ENCODE measurements around the gene NOTCH1. TPM values are rescaled to one million over a fixed set of nuclear protein-coding genes. Genes with fewer than 3 reads are reported as not detected.

The NOTCH1 gene
- total and polyA plus RNA-seq, 2 of the 13 experiments (the other 11 are each of a cell fraction or from before 2014, with no cell fraction given) = 0.09 to 0.35 TPM

GRCh38 chr9:136485049-136486045, 60.5 kb downstream of the NOTCH1 start (continued):
- TF ChIP-seq ZNF772 (CRISPR knock-in tag; IDR thresholded peaks at IDR 0.05) = 0 out of 2 replicates have a peak, but pooled peaks have one; percentile 37
- TF ChIP-seq ZNF350 (CRISPR knock-in tag; IDR thresholded peaks at IDR 0.05; ENCODE audit: borderline replicate concordance, low read depth) = peak; percentile 23; the same call in 1 of the 2 replicates
- 0 out of 2 replicates have a peak, but pooled peaks have one; percentile 46 for TF ChIP-seq MEIS1 (CRISPR knock-in tag; IDR thresholded peaks at IDR 0.05; ENCODE audit: borderline replicate concordance)
- TF ChIP-seq ZMYM2 (CRISPR knock-in tag; IDR thresholded peaks at IDR 0.05) = no peak
- TF ChIP-seq ZNF318 (CRISPR knock-in tag; IDR thresholded peaks at IDR 0.05) = 0 out of 2 replicates have a peak, but pooled peaks have one; percentile 60
- TF ChIP-seq RXRA (CRISPR knock-in tag; IDR thresholded peaks at IDR 0.05) = peak; percentile 17
- 0 out of 2 replicates have a peak, but pooled peaks have one; percentile 28 for TF ChIP-seq HOMEZ (CRISPR knock-in tag; IDR thresholded peaks at IDR 0.05; ENCODE audit: low read depth)
- TF ChIP-seq TOE1 (CRISPR knock-in tag; IDR thresholded peaks at IDR 0.05) = no peak
- 0 out of 2 replicates have a peak, but pooled peaks have one; percentile 35 for TF ChIP-seq ZNF556 (CRISPR knock-in tag; IDR thresholded peaks at IDR 0.05; ENCODE audit: borderline replicate concordance)
- TF ChIP-seq NFKBIZ (CRISPR knock-in tag; IDR thresholded peaks at IDR 0.05) = no peak
- TF ChIP-seq ZNF639 (CRISPR knock-in tag; conservative IDR thresholded peaks at IDR 0.05) = no peak
- 0 out of 2 replicates have a peak, but pooled peaks have one; percentile 37 for TF ChIP-seq ZNF34 (CRISPR knock-in tag; IDR thresholded peaks at IDR 0.05; ENCODE audit: borderline replicate concordance)
- no peak for TF ChIP-seq SP1 (IDR thresholded peaks at IDR 0.05)
- TF ChIP-seq SP1 (CRISPR knock-in tag; IDR thresholded peaks at IDR 0.05) = peak; percentile 23; the same call in 1 of the 2 replicates
- 0 out of 2 replicates have a peak, but pooled peaks have one; percentile 16 for TF ChIP-seq ZNF572 (CRISPR knock-in tag; IDR thresholded peaks at IDR 0.05)
- no peak for TF ChIP-seq SP4 (CRISPR knock-in tag; IDR thresholded peaks at IDR 0.05)
- TF ChIP-seq XRCC5 (optimal IDR thresholded peaks at IDR 0.05; ENCODE audit: low read length) = peak; percentile 62
